Uterus (tissue), 4 donors: ENCODE data around the gene CLEC3B. TPM values are rescaled to one million over a fixed set of nuclear protein-coding genes. Genes with fewer than 3 reads are reported as not detected.

ENCODE experiments used
- DNase-seq, 2 donors: peaks; one replicate each; pipeline ENCODE4 v3.0.0-alpha.2; 2019 to 2020
- H3K27ac ChIP-seq, 2 donors: fragments of 200-600 bp; sonication (generic); 1 replicate in 1 of 2; 2 replicates in 1 of 2; pipeline ENCODE4 v1.5.1; 2016 to 2018
- H3K27me3 ChIP-seq, 2 donors: fragments of 200-600 bp; sonication (generic); one replicate each; pipeline ENCODE4 v1.5.1; 2018 to 2019; ENCODE audit warnings: control low read depth in 1 of 2
- H3K36me3 ChIP-seq, 2 donors: fragments of 200-600 bp; sonication (generic); one replicate each; pipeline ENCODE4 v1.5.1; 2019; ENCODE audit warnings: control low read depth in 1 of 2
- H3K4me1 ChIP-seq, 2 donors: fragments of 200-600 bp; sonication (generic); one replicate each; pipeline ENCODE4 v1.5.1; 2018 to 2019; ENCODE audit warnings: control low read depth in 1 of 2
- H3K4me3 ChIP-seq, 2 donors: fragments of 200-600 bp; sonication (generic); 1 replicate in 1 of 2; 2 replicates in 1 of 2; pipeline ENCODE4 v1.5.1; 2018 to 2019; ENCODE audit warnings: mild to moderate bottlenecking in 1 of 2
- H3K9me3 ChIP-seq, 2 donors: fragments of 200-600 bp; sonication (generic); one replicate each; pipeline ENCODE4 v1.5.1; 2019; ENCODE audit warnings: control low read depth in 1 of 2
- POLR2A ChIP-seq, 2 donors: fragments of 450-650 bp; IDR thresholded peaks; one replicate each; pipeline ENCODE4 v1.6.1; 2016; ENCODE audit warnings: antibody characterized with exemption in 2 of 2, mild to moderate bottlenecking in 1 of 2, moderate library complexity in 1 of 2
- intact Hi-C: fragments of 100-400 bp; cut with DNase I; formaldehyde crosslinking; loops from one replicate; pipeline ENCODE4 v1.15.1; 2023; ENCODE audit warnings: low total_unique reads
- total RNA-seq, 4 donors: library from RNA; depleted of rRNA in 3 of 4; stranded (reverse); fragments of >200 nt in 3 of 4; gene quantifications; one replicate each; pipeline versions ENCODE4 v1.1.0 to v1.2.4, GENCODE V29; 2014 to 2023
- TF ChIP-seq, protein P1 (sequence below), 4 experiments: fragments of 200-600 bp in 2 of 4; fragments of 450-650 bp in 2 of 4; sonication (generic) in 2 of 4; IDR thresholded peaks; one replicate each; pipeline ENCODE4 v1.5.1; 2016 to 2019; ENCODE audit warnings: antibody characterized with exemption in 4 of 4, mild to moderate bottlenecking in 2 of 4, moderate library complexity in 1 of 4
- donor health status: DM: yes; HTN: yes; CAD: no.

CLEC3B gene
- total RNA-seq, 4 donors from 2014 or later, result 35.0 to 248 (median 62.6) TPM

GRCh38 chr3:45064512-45065372, 38.6 kb downstream of the CLEC3B start:
- DNase-seq, result no peak
- peaks cover 0 to 4% of the 10 kb centered on the region in 2 donors for H3K4me1 ChIP-seq
- intact Hi-C loops, result no loop called here
- H3K36me3 ChIP-seq, result no peaks in the 10 kb centered on the region
- no peak overlapping the region for H3K27ac ChIP-seq
- H3K9me3 ChIP-seq, result no peaks in the 10 kb centered on the region
- no peak overlapping the region for H3K4me3 ChIP-seq
- H3K27me3 ChIP-seq, result no peaks in the 10 kb centered on the region
- TF ChIP-seq, protein P1, sequence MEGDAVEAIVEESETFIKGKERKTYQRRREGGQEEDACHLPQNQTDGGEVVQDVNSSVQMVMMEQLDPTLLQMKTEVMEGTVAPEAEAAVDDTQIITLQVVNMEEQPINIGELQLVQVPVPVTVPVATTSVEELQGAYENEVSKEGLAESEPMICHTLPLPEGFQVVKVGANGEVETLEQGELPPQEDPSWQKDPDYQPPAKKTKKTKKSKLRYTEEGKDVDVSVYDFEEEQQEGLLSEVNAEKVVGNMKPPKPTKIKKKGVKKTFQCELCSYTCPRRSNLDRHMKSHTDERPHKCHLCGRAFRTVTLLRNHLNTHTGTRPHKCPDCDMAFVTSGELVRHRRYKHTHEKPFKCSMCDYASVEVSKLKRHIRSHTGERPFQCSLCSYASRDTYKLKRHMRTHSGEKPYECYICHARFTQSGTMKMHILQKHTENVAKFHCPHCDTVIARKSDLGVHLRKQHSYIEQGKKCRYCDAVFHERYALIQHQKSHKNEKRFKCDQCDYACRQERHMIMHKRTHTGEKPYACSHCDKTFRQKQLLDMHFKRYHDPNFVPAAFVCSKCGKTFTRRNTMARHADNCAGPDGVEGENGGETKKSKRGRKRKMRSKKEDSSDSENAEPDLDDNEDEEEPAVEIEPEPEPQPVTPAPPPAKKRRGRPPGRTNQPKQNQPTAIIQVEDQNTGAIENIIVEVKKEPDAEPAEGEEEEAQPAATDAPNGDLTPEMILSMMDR (IDR thresholded peaks at IDR 0.05), result no peak
- TF ChIP-seq POLR2A (IDR thresholded peaks at IDR 0.05), result no peak

DNA sequence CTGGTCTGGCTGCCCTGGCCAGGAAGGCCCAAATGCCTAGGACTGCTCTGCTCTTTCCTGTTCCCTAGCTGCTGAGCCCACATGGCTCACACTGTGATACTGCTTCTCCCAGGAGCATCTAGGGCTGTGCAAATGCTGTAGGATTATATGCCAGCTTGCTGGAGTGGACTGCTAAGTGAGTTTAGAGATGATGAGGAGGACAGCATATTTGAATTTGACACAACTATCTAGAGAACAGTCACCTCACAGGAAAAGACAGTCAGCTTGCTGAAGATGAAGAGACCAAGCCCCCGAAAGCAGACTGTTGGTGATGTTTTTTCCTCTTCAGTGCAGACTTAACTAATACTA, 39.2 kb downstream of the CLEC3B start:
- Histone ChIP-seq H3K9me3 (no peaks in the 10 kb centered on the region), H3K4me1 (peaks cover 0 to 4% of the 10 kb centered on the region in 2 donors), H3K27me3 (no peaks in the 10 kb centered on the region), H3K27ac (no peak overlapping the region), H3K36me3 (no peaks in the 10 kb centered on the region), H3K4me3 (no peak overlapping the region)
- intact Hi-C loops, result no loop called here
- no peak for TF ChIP-seq POLR2A (IDR thresholded peaks at IDR 0.05)
- TF ChIP-seq, protein P1 (IDR thresholded peaks at IDR 0.05), result no peak
- DNase-seq, result no peak

GRCh38 chr3:45066109-45066801, 40.2 kb downstream of the CLEC3B start:
- intact Hi-C loops, result no loop called here
- Histone ChIP-seq H3K27ac (no peak overlapping the region), H3K4me1 (peaks cover 0 to 4% of the 10 kb centered on the region in 2 donors)

GRCh38 chr3:45067486-45067885, 41.4 kb downstream of the CLEC3B start:
- Histone ChIP-seq H3K27me3 (no peaks in the 10 kb centered on the region), H3K9me3 (no peaks in the 10 kb centered on the region), H3K4me3 (no peak overlapping the region), H3K4me1 (peaks cover 0 to 4% of the 10 kb centered on the region in 2 donors), H3K27ac (no peak overlapping the region), H3K36me3 (no peaks in the 10 kb centered on the region)
- intact Hi-C loops, result no loop called here
- TF ChIP-seq, protein P1 (IDR thresholded peaks at IDR 0.05), result no peak
- no peak for TF ChIP-seq POLR2A (IDR thresholded peaks at IDR 0.05)
- no peak for DNase-seq

More at GRCh38 chr3:45066109-45066801, 40.2 kb downstream of the CLEC3B start:
- no peak for TF ChIP-seq POLR2A (IDR thresholded peaks at IDR 0.05)
- TF ChIP-seq, protein P1 (IDR thresholded peaks at IDR 0.05), result no peak
- H3K4me3 ChIP-seq, result no peak overlapping the region
- H3K9me3 ChIP-seq, result no peaks in the 10 kb centered on the region
- DNase-seq, result no peak
- H3K27me3 ChIP-seq, result no peaks in the 10 kb centered on the region
- H3K36me3 ChIP-seq, result no peaks in the 10 kb centered on the region

- intact Hi-C loops, result no loop called here
- H3K4me1 ChIP-seq, result peaks cover 0 to 4% of the 10 kb centered on the region in 2 donors
- H3K4me3 ChIP-seq, result no peak overlapping the region
- no peaks in the 10 kb centered on the region for H3K27me3 ChIP-seq
- no peak for DNase-seq
- no peak for TF ChIP-seq POLR2A (IDR thresholded peaks at IDR 0.05)
- TF ChIP-seq, protein P1 (IDR thresholded peaks at IDR 0.05), result no peak
- H3K27ac ChIP-seq, result no peak overlapping the region
- H3K9me3 ChIP-seq, result no peaks in the 10 kb centered on the region
- H3K36me3 ChIP-seq, result no peaks in the 10 kb centered on the region
Observed at GRCh38 chr3:45067941-45068340, 41.8 kb downstream of the CLEC3B start.
